GM12878 (cell line): Measurements from ENCODE around the gene PRUNE1. TPM values are rescaled to one million over a fixed set of nuclear protein-coding genes. Genes with fewer than 3 reads are reported as not detected.

Source experiments
- ATAC-seq: fragments of 200-7000 bp; cut with Tn5 transposase; 3 replicates; pipeline ENCODE4 v1.9.1; 2020; ENCODE audit warnings: mild to moderate bottlenecking, moderate library complexity
- BruUV-seq: library from RNA; stranded (reverse); fragments of 400-500 nt; replicated peaks from 2 replicates; lab custom pipeline; 2021; lab: Mats Ljungman, UMichigan
- CTCF ChIA-PET: fragments of 300-600 bp; sonication (Branson Sonifier 250); formaldehyde crosslinking; extraction: SDS; loops from one replicate; lab custom pipeline; 2021; ENCODE audit warnings: inconsistent platforms; lab: Yijun Ruan, JAX
- POLR2A ChIA-PET: fragments of 350-600 bp; formaldehyde crosslinking; extraction: SDS; loops from one replicate; lab custom pipeline; 2021; ENCODE audit warnings: inconsistent platforms; lab: Charles Lee
- RAD21 ChIA-PET: fragments of 300-600 bp; sonication (Branson Sonifier 250); formaldehyde crosslinking; loops from one replicate; lab custom pipeline; 2023; ENCODE audit warnings: antibody characterized with exemption; ENCODE audit not compliant: unreplicated experiment; lab: Charles Lee
- SMC1A ChIA-PET: fragments of 300-600 bp; sonication (Branson Sonifier 250); formaldehyde crosslinking; loops from one replicate; lab custom pipeline; 2023; ENCODE audit not compliant: unreplicated experiment, uncharacterized antibody; lab: Charles Lee
- DNase-seq: peaks from one replicate; pipeline ENCODE4 v3.0.0-alpha.2; 2011; ENCODE audit warnings: low read depth, low spot score
- FAIRE-seq: peaks from 3 replicates; lab custom pipeline; 2011; peaks lifted over from hg19 to GRCh38; lab: Jason Lieb, UNC
- H2AFZ ChIP-seq: 2 replicates; pipeline ENCODE4 v1.6.0; 2011; ENCODE audit warnings: low read depth, low read length, control low read depth; ENCODE audit not compliant: control insufficient read depth
- H3K27ac ChIP-seq: 2 replicates; pipeline ENCODE4 v1.5.1; 2011; ENCODE audit warnings: control low read depth; ENCODE audit not compliant: control insufficient read depth, insufficient read depth
- H3K27me3 ChIP-seq, 2 experiments: replicated peaks in 1 of 2; 2 replicates each; pipeline versions ENCODE4 v1.6.0 to v1.6.1; 2011; ENCODE audit warnings: low read length in 1 of 2; ENCODE audit not compliant: control insufficient read depth in 2 of 2, insufficient read depth in 2 of 2
- H3K36me3 ChIP-seq, 2 experiments: 2 replicates each; pipeline ENCODE4 v1.5.1; 2011; ENCODE audit warnings: low read length in 1 of 2; ENCODE audit not compliant: control insufficient read depth in 2 of 2, insufficient read depth in 2 of 2
- H3K4me1 ChIP-seq: 2 replicates; pipeline ENCODE4 v1.6.1; 2011; ENCODE audit warnings: mild to moderate bottlenecking, low read length, moderate library complexity, mixed read lengths; ENCODE audit not compliant: control insufficient read depth, insufficient read depth
- H3K4me2 ChIP-seq: 2 replicates; pipeline ENCODE4 v1.6.0; 2011; ENCODE audit warnings: control low read depth; ENCODE audit not compliant: control insufficient read depth, insufficient read depth
- H3K4me3 ChIP-seq: fragments of 200-600 bp; sonication (generic); 2 replicates; pipeline ENCODE4 v1.5.1; 2016
- H3K79me2 ChIP-seq: 2 replicates; pipeline ENCODE4 v1.6.0; 2011; ENCODE audit warnings: low read length; ENCODE audit not compliant: control insufficient read depth, insufficient read depth
- H3K9ac ChIP-seq: 2 replicates; pipeline ENCODE4 v1.8.0; 2011; ENCODE audit warnings: low read length, control low read depth, mixed read lengths; ENCODE audit not compliant: control insufficient read depth, insufficient read depth
- H3K9me3 ChIP-seq: replicated peaks from 3 replicates; pipeline ENCODE4 v1.5.1; 2011; ENCODE audit warnings: mild to moderate bottlenecking, low read length; ENCODE audit not compliant: control insufficient read depth, insufficient read depth
- H4K20me1 ChIP-seq: 2 replicates; pipeline ENCODE4 v1.6.0; 2011; ENCODE audit not compliant: control insufficient read depth, insufficient read depth
- MEF2B ChIP-seq: fragments of 450-650 bp; IDR thresholded peaks from 2 replicates; pipeline ENCODE4 v1.6.1; 2018; ENCODE audit warnings: mild to moderate bottlenecking, moderate library complexity; ENCODE audit not compliant: partially characterized antibody, poor library complexity, severe bottlenecking
- NFIC ChIP-seq: IDR thresholded peaks from 2 replicates; pipeline ENCODE4 v1.6.1; 2012; ENCODE audit warnings: low read depth, mild to moderate bottlenecking, inconsistent platforms, low read length, moderate library complexity
- NFYA ChIP-seq: IDR thresholded peaks from 2 replicates; pipeline ENCODE4 v1.6.1; 2011; ENCODE audit warnings: low read depth, mild to moderate bottlenecking, low read length, improper control_type of control experiment, borderline replicate concordance
- SMAD5 ChIP-seq: IDR thresholded peaks from 2 replicates; pipeline ENCODE4 v1.6.1; 2016; ENCODE audit warnings: antibody characterized with exemption, low read depth
- SREBF2 ChIP-seq: IDR thresholded peaks from 2 replicates; pipeline ENCODE4 v1.6.1; 2012; ENCODE audit warnings: mild to moderate bottlenecking, low read length
- WGBS: methylation state at CpG from one replicate; pipeline ENCODE4 v1.1.6; 2016; ENCODE audit warnings: low lambda C conversion rate; ENCODE audit not compliant: insufficient replicate concordance, insufficient coverage; ENCODE audit errors: missing lambda C conversion rate; 5-methylcytosine and 5-hydroxymethylcytosine counted together
- in situ Hi-C: fragments of 300-500 bp; cut with MboI; formaldehyde crosslinking; loops from 9 replicates; pipeline ENCODE4 v1.14.3; 2018; ENCODE audit warnings: mixed read lengths
- intact Hi-C: fragments of 100-400 bp; cut with micrococcal nuclease; formaldehyde crosslinking; loops from one replicate; pipeline ENCODE4 v1.14.2; 2022; ENCODE audit not compliant: unreplicated experiment
- polyA plus RNA-seq, 11 experiments: library from polyadenylated mRNA; depleted of rRNA in 4 of 11; unstranded in 6 of 11; stranded (reverse) in 5 of 11; fragments of >200 nt; fragmentation: Nextera tagmentation in 4 of 11; fragmentation: Illumina TruSeq in 1 of 11; extraction: Ambion mirVana in 4 of 11; extraction: Trizol in 1 of 11; gene quantifications; 1 replicate in 1 of 11; 2 replicates in 10 of 11; pipeline versions ENCODE4 v1.2.1 to v1.2.3, GENCODE V29; 2011 to 2016; ENCODE audit warnings: inconsistent platforms in 2 of 11, missing spikeins in 2 of 11, low read depth in 1 of 11
- total RNA-seq, 4 experiments: library from RNA; depleted of rRNA in 3 of 4; stranded (reverse); fragments of >200 nt in 3 of 4; fragmentation: Illumina TruSeq in 1 of 4; extraction: Trizol in 1 of 4; gene quantifications; 2 replicates each; pipeline versions ENCODE4 v1.2.1 to v1.2.3, GENCODE V29; 2013 to 2021
- TF ChIP-seq, protein P1 (sequence below): fragments of 450-650 bp; formaldehyde crosslinking; IDR thresholded peaks from 2 replicates; pipeline ENCODE4 v1.4.0; 2022; ENCODE audit warnings: mild to moderate bottlenecking, moderate library complexity

The PRUNE1 gene
- total and polyA plus RNA-seq, 10 of the 15 experiments (the other 5 are each of a cell fraction or from before 2014, with no cell fraction given): 4.7 to 24.5 (median 12.4) TPM

DNA sequence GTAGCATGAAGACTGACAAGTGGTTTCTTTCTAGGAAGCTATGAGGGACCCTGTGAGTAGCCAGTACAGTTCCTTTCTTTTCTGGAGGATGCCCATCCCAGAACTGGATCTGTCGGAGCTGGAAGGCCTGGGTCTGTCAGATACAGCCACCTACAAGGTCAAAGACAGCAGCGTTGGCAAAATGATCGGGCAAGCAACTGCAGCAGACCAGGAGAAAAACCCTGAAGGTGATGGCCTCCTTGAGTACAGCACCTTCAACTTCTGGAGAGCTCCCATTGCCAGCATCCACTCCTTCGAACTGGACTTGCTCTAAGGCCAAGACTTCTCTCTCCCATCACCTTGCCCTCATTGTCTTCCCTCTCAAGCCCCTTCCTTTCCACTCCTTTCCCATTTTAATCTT lies 58.9 kb downstream of the PRUNE1 start:
- H3K4me1 ChIP-seq: peaks cover 8% of the 10 kb centered on the region
- CTCF ChIA-PET: interaction anchor here (0.7 to 2.3 kb wide), 7 partner anchors 8 to 187 kb away, joined by 3 to 14 read pairs (median 6); partner anchors contain the start of genes CDC42SE1, MLLT11, PSMD4 and TNFAIP8L2
- FAIRE-seq: no peak

More for the DNA sequence above, 58.9 kb downstream of the PRUNE1 start:
- DNase-seq (no peak), ATAC-seq (no peak)
- no peaks in the 10 kb centered on the region for H3K9me3 ChIP-seq
- no peak overlapping the region for H3K4me3 ChIP-seq
- WGBS: 92% methylated on average over 4 of the region's 4 CpGs
- H3K36me3 ChIP-seq: no peaks in the 10 kb centered on the region
- H2AFZ ChIP-seq: no peak overlapping the region
- no peak overlapping the region for H3K9ac ChIP-seq
- TF ChIP-seq SMAD5: no peak
- TF ChIP-seq NFIC: no peak
- no peak for TF ChIP-seq MEF2B
- no peak for TF ChIP-seq NFYA
- no peak for TF ChIP-seq SREBF2
- TF ChIP-seq, protein P1, sequence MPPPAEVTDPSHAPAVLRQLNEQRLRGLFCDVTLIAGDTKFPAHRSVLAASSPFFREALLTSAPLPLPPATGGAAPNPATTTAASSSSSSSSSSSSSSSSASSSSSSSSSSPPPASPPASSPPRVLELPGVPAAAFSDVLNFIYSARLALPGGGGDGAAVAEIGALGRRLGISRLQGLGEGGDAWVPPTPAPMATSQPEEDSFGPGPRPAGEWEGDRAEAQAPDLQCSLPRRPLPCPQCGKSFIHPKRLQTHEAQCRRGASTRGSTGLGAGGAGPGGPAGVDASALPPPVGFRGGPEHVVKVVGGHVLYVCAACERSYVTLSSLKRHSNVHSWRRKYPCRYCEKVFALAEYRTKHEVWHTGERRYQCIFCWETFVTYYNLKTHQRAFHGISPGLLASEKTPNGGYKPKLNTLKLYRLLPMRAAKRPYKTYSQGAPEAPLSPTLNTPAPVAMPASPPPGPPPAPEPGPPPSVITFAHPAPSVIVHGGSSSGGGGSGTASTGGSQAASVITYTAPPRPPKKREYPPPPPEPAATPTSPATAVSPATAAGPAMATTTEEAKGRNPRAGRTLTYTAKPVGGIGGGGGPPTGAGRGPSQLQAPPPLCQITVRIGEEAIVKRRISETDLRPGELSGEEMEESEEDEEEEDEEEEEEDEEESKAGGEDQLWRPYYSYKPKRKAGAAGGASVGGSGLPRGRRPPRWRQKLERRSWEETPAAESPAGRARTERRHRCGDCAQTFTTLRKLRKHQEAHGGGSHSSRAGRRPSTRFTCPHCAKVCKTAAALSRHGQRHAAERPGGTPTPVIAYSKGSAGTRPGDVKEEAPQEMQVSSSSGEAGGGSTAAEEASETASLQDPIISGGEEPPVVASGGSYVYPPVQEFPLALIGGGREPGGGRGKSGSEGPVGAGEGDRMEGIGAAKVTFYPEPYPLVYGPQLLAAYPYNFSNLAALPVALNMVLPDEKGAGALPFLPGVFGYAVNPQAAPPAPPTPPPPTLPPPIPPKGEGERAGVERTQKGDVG (CRISPR knock-in tag): no peak
- H3K27ac ChIP-seq: no peak overlapping the region
- POLR2A ChIA-PET: interaction anchor here (0.7 kb wide), 1 partner anchor 36 kb away, joined by 4 read pairs; no protein-coding TSS in a partner anchor
- intact Hi-C loops: no loop called here
- no TSS peak for BruUV-seq
- H3K79me2 ChIP-seq: peaks cover 10% of the 10 kb centered on the region
- in situ Hi-C loops: no loop called here
- SMC1A ChIA-PET: interaction anchor here (1.5 to 1.6 kb wide), 2 partner anchors 9 to 12 kb away, joined by 4 to 7 read pairs; no protein-coding TSS in a partner anchor
- no peaks in the 10 kb centered on the region for H4K20me1 ChIP-seq
- RAD21 ChIA-PET: no interaction called here
- H3K4me2 ChIP-seq: no peak overlapping the region
- no peaks in the 10 kb centered on the region for H3K27me3 ChIP-seq
